ENCODE results near the gene POLR1B.

POLR1B gene

DNA sequence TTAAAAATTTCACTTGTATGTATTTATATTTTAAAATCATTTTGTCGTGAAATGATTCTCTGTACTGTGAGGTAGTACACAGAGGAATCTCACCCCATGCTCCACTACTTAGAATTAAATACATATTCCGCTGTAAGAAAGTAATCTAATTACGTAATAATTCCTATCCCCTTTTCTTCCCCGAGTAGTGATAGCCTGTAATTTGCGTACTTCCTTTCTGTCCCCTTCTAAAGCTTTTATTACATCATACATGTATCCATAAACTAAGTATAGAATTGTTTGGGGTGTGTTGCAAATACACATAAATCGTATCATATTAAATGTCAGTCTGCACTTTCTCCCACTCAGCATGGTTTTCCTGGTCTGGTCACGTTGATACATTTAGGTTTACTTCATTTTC is 29.7 kb downstream of the POLR1B start:
- TF ChIP-seq GATA1 (IDR thresholded peaks at IDR 0.05; ENCODE audit: low read depth, low read length) (no peak), POLR2A (IDR thresholded peaks at IDR 0.05; ENCODE audit: low read length) (no peak)

DNA sequence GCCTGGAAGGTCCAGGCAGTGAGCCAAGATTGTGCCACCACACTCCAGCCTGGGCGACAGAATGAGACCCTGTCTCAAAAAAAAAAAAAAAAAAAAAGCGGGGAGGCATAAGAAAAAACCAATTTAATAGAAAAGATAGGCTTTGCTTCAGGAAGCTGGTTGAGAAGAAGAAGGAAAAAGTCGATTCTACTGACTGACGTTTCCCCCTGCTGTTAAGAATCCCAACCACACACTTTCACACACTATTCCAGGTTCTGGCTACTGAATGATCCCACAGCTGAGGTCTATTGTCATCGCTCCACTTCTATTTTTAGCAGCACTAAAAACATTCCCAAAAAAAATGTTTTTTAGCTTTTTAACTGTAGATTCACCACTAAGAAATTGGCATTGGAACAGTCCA is 35.5 kb downstream of the POLR1B start:
- no peak for TF ChIP-seq POLR2A (IDR thresholded peaks at IDR 0.05; ENCODE audit: low read length)
- no peak for TF ChIP-seq GATA1 (IDR thresholded peaks at IDR 0.05; ENCODE audit: low read depth, low read length)
- no peak for DNase-seq

More for the DNA sequence above, 29.7 kb downstream of the POLR1B start:
- no peak for DNase-seq

DNA sequence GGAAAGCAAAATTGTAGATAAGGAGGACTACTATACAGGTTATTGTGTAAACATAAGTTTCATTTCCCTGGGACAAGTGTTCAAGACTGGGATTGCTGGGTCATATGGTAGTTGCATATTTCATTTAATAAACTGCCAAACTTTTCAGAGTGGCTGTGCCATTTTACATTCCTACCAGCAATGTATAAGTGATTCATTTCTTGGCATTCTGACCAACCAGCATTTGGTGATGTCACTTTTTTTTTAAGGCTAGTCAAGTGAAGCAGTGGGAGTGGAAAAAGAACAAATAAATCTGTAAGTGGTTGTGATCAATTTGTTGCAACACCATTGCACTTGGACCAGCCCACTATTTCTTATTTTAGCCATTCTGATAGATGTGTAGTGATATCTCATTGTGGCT is 37.0 kb downstream of the POLR1B start:
- peak; percentile 5 to 34 for DNase-seq
- TF ChIP-seq POLR2A (IDR thresholded peaks at IDR 0.05; ENCODE audit: low read length) (no peak), GATA1 (IDR thresholded peaks at IDR 0.05; ENCODE audit: low read depth, low read length) (no peak)

DNA sequence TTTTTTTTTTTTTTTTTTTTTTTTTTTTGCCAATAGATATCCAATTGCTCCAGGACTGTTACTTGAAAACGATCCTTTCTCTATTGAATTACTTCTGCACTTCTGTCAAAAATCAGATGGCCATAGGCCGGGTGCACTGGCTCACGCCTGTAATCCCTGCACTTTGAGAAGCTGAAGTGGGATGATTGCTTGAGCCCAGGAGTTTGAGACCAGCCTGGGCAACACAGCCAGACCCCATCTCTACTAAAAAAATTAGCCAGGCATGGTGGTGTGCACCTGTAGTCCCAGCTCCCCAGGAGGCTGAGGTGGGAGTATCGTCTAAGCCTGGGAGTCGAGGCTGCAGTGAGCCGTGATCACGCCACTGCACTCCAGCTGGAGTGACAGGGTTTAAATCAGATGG is 37.8 kb downstream of the POLR1B start:
- no peak for DNase-seq
- TF ChIP-seq GATA1 (IDR thresholded peaks at IDR 0.05; ENCODE audit: low read depth, low read length), result no peak
- no peak for TF ChIP-seq POLR2A (IDR thresholded peaks at IDR 0.05; ENCODE audit: low read length)

DNA sequence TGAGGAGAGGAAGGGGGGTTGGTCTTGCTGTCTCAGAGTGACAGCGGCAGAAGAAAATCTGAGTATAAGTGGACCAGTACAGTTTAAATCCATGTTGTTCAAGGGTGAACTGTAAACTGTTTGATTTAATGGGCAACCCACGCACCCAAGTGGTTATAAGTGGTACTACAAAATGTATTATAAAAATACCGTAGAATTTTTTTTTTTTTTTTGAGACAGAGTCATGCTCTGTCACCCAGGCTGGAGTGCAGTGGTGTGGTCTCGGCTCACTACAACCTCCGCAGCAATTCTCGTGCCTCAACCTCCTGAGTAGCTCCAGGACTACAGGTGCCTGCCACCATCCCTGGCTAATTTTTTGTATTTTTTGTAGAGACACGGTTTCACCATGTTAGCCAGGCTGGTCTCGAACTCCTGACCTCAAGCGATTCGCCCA is 40.1 kb downstream of the POLR1B start:
- TF ChIP-seq GATA1 (IDR thresholded peaks at IDR 0.05; ENCODE audit: low read depth, low read length) (no peak), POLR2A (IDR thresholded peaks at IDR 0.05; ENCODE audit: low read length) (no peak)
- DNase-seq, result peak; percentile 72 to 79

DNA sequence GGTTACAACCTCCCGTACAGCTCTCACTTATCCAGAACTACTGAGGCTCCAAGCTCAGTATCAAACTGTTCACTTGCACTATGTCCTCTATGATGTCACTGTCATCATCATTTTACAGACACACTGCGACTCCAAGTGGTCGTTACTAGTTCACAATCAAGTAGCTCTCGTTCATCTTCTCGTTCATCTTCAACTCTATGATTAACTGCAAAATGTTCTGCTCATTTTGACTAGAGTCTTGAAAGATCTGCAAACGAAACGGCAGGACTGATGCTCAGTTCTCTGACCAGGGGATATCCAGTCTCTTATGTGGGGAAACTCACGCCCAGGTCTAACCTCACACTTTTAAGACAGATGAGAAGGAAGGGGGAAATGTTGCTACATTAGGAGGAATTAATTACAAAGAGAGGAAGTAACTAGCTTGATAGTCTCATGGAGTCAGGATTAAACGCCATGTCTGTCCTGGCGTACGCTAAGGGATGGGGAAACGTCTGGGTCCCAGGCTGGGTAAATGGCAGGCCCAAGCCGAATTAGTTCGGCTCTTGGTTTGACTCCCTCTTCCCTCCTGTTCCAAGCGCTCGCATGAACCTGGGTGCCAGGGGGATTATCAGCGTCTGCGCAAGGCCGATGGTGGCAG is 41.4 kb downstream of the POLR1B start:
- DNase-seq, result peak; percentile 59 to 62
- no peak for TF ChIP-seq POLR2A (IDR thresholded peaks at IDR 0.05; ENCODE audit: low read length)
- no peak for TF ChIP-seq GATA1 (IDR thresholded peaks at IDR 0.05; ENCODE audit: low read depth, low read length)

DNA sequence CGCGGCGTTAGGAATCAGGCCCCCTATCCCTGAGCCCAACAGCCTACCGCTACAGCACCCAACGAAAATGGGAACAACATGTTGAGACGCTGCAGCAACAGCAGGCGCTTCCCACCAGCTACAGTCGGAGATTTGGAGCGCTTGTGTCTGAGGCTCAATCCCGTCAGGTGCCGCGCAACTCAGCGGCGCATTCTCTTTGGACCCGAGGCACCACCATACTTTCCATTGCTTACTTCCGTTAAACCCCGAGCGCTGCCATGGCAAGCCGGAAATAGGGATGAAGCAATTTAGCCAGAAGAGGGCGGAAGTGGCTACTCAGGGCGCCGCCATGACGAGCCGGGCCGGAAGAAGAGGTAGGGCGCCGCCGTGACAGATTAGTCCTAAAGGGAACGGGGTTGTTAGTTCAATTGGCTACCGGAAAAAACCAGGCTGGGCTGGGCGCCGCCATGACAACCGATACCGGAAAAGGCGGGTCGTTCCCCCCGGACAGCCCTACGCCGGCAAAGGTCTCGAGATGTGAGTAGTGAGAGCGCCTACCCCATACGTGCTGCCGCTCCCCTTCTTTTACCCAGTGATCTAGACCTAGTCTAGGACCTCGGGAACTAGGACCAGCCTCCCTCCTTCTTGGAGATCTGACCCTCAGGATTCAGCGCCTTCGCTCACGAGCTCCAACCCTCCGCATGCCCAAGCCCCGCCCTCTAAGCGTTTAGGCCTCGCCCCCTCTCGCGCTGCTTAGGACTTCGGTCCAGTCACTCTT is 42.0 kb downstream of the POLR1B start, which contains the start of gene CHCHD5:
CHCHD5 (plus strand) TSS at position 476 of the 757 bp plus-strand sequence; CDS start at position 515, 39 bp downstream.
- DNase-seq, result peak; percentile 96
- TF ChIP-seq POLR2A (IDR thresholded peaks at IDR 0.05; ENCODE audit: low read length) (peak; percentile 92), GATA1 (IDR thresholded peaks at IDR 0.05; ENCODE audit: low read depth, low read length) (no peak)

DNA sequence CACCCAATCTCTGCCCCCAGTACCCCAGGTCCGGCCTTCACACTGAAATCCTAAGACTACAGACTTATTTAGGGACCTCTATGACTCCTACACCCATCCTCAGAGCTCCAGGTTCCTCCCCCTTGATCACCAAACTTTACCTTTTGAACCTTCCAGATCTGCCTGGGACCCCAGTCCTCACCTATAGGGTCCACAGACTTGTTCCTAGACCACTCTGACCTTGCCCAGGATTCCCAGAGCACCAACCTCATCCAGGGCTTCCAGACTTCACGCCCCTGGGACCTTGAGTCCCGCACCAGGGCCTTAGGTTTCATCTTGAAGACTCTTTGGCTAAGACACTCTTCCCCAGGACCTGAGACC is 42.6 kb downstream of the POLR1B start:
- TF ChIP-seq GATA1 (IDR thresholded peaks at IDR 0.05; ENCODE audit: low read depth, low read length) (no peak), POLR2A (IDR thresholded peaks at IDR 0.05; ENCODE audit: low read length) (no peak)

DNA sequence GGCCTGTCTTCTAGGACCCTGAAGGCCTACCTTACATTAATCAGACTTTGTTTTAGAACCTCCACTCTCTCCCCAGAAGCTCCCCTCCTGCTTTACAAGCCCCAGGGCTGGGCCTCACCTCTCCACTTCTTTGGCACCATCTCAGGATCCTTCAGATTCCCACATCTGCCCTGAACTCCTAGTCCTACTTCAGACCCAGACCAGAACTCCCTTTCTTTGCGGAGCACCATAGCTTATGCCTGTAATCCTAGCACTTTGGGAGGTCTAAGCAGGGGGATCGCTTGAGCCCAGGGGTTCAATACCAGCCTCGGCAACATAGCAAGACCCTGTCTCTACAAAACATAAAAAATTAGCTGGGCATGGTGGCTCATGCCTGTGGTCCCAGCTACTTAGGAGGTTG is 43.1 kb downstream of the POLR1B start:
- no peak for DNase-seq
- TF ChIP-seq POLR2A (IDR thresholded peaks at IDR 0.05; ENCODE audit: low read length) (no peak), GATA1 (IDR thresholded peaks at IDR 0.05; ENCODE audit: low read depth, low read length) (no peak)

More for the DNA sequence above, 42.6 kb downstream of the POLR1B start:
- DNase-seq, result no peak

DNA sequence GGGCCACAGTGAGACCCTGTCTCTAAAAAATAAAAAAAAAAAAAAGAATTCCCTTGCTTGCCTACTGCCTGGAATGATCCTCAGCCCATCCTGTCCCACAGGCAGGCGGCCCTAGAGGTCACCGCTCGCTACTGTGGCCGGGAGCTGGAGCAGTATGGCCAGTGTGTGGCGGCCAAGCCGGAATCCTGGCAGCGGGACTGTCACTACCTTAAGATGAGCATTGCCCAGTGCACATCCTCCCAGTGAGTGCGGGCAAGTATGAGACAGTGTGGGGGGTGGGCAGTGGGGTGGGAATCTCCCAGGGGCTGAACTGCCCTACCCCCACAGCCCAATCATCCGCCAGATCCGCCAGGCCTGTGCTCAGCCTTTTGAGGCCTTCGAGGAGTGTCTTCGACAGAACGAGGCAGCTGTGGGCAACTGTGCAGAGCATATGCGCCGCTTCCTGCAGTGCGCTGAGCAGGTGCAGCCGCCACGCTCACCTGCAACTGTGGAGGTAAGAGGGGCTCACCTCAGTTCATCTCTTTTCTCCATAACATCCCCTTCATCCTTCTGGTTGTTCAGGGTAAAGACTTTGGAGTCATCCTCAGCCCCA is 43.7 kb downstream of the POLR1B start:
- no peak for DNase-seq
- no peak for TF ChIP-seq GATA1 (IDR thresholded peaks at IDR 0.05; ENCODE audit: low read depth, low read length)
- TF ChIP-seq POLR2A (IDR thresholded peaks at IDR 0.05; ENCODE audit: low read length), result no peak

DNA sequence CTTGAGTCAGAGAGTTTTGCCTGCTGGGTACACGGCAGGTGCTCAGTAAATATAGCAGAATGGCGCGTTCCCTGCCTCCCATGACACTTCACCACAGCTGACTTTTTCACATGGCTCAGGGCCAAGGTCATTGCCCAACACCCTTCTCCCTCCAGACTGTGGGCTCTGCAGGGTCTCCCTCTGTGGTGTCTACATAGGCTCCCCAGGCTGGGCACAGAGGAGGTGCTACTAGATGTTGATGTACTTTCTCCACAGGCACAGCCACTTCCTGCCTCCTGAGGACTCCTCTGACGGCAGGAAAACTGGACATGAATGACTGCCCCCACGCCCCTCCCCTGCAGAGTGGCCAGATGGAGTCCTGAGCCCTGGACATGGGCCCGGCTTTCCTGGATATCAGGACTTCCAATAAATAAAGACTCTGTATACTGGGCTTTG is 46.4 kb downstream of the POLR1B start:
- no peak for DNase-seq
- TF ChIP-seq GATA1 (IDR thresholded peaks at IDR 0.05; ENCODE audit: low read depth, low read length) (no peak), POLR2A (IDR thresholded peaks at IDR 0.05; ENCODE audit: low read length) (no peak)

DNA sequence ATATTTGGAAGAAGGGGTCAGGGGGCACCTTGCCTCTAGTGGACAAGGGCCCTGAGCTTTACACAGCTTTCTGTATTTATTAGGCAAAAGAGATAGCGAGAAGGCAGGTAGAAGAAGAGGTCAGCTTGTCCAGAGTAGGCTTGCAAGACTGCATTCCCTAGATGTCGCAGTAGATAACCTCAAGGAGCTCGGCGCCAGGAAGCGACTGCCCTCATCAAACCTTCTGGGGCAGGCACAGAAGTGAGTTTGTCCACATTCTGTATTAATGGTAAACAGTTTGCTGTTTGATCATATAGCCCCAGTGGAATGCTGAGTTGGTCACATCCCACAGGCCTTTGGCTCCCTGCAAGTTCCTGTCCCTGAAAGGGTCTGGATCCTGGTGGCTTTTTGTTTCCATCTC is 49.1 kb downstream of the POLR1B start:
- DNase-seq, result no peak

DNA sequence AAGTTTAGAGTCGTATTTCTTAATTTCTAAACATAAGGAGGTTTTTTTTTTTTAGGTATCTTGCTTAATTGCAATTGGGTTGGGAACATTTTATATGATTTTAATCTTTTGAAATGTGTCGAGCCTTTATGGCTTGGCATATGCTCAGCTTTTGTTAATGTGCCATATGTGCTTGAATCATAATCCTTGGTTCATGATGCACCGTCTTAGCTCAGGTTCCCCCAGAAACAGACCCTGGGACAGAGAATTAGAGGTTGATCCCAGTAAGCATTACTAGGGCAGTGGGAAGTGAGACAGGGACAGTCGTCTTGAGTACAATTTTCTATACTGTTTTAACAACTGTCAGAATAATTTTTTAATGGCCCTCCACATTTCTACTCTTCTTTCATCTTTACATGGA is 51.5 kb downstream of the POLR1B start:
- TF ChIP-seq POLR2A (IDR thresholded peaks at IDR 0.05; ENCODE audit: low read length), result no peak
- TF ChIP-seq GATA1 (IDR thresholded peaks at IDR 0.05; ENCODE audit: low read depth, low read length), result no peak
- no peak for DNase-seq

More for the DNA sequence above, 49.1 kb downstream of the POLR1B start:
- no peak for TF ChIP-seq GATA1 (IDR thresholded peaks at IDR 0.05; ENCODE audit: low read depth, low read length)
- TF ChIP-seq POLR2A (IDR thresholded peaks at IDR 0.05; ENCODE audit: low read length), result no peak

DNA sequence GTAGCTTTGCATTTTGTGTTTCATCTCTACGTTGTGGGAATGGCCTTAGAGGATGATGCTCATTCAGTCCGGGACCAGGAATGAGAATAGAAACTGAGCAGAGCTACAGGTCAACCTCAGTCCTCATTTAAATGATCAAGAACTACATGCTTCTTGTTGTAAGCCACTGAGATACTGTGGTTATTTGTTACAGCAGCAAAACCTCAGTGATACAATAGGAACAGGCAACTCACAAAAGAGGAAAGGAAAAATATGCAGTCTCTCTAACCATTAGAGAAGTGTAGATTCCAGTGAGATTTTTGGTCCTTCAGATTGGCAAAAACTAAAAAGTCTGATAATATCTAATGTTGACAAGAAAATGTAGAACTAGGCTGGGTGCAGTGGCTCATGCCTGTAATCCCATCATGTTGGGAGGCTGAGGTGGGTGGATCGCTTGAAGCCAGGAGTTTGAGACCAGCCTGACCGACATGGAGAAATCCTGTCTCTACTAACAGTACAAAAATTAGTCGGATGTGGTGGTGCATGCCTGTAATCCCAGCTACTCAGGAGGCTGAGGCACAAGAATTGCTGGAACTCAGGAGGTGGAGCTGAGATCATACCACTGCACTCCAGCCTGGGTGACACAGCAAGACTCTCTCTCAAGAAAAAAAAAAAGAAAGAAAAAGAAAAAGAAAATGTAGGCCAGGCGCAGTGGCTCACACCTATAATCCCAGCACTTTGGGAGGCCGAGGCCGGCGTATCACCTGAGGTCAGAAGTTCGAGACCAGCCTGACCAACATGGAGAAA is 55.5 kb downstream of the POLR1B start:
- no peak for TF ChIP-seq POLR2A (IDR thresholded peaks at IDR 0.05; ENCODE audit: low read length)
- no peak for DNase-seq

Measured in erythroblast (primary cell).